ENCODE measurements around the gene TAS2R14.

Gene TAS2R14, protein sequence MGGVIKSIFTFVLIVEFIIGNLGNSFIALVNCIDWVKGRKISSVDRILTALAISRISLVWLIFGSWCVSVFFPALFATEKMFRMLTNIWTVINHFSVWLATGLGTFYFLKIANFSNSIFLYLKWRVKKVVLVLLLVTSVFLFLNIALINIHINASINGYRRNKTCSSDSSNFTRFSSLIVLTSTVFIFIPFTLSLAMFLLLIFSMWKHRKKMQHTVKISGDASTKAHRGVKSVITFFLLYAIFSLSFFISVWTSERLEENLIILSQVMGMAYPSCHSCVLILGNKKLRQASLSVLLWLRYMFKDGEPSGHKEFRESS

DNA sequence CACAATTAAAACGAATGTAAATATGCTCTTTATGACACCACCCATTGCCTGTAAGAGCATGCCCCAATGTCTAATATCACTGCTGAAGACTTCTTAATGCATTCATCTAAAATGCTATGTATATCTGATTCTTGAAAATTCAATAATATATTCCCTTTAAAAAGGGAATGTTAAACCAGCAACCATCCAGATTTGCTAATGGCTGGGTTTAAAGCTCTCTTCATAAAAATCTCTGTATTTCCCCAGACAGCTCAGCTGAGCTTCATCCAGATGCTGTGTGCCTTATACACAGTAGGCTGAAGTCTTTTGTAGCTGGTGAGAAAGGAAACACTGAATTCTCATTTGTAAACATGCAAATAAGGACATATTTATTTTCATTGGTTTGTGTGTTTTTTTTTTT lies at the start of gene TAS2R14:
TSS of gene TAS2R14 (minus strand) at position 101 of the 400 bp plus-strand sequence. CDS start at position 45, 56 bp downstream.
- no peak for DNase-seq

DNA sequence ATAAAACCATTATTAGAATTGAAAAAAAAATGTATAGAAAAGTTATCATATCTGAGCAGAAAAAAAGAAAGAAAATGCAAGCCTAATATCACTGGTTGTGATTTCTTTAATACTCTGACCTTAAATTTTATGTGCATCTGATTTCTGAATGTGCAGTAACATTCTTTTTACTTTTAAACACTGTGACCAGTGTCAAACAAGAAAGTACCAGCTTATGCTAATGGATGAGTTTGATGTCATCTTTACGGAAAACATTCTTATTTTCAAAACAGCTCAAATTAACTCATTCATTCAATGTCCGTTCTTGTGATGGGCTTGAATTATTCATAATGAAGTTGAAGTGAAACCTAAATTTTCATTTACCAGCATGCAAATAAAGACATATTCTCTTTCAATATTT lies 47.7 kb upstream of the TAS2R14 start, which contains the start of gene TAS2R50:
TSS of gene TAS2R50 (minus strand) at position 101 of the 400 bp plus-strand sequence. CDS start at position 49, 52 bp downstream.
- no peak for DNase-seq

DNA sequence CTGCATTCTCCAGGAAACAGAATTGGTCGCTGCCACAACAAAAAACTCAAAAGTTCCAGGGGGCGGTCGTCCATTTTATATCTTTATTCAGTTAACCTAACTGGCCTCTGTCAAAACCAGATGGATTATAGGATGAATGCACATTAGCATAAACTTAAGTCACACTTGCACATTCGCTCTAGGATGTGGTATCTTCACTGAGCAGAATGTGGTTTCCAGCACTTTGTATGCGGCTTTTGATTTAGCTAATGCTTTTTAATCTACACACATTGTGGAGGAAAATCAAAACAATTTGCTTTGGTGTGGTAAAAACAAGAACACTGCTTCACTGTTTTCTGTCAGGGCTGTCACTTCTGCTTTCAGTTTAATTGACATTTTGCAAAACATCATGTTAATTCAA lies 43.2 kb upstream of the TAS2R14 start:
- no peak for DNase-seq

DNA sequence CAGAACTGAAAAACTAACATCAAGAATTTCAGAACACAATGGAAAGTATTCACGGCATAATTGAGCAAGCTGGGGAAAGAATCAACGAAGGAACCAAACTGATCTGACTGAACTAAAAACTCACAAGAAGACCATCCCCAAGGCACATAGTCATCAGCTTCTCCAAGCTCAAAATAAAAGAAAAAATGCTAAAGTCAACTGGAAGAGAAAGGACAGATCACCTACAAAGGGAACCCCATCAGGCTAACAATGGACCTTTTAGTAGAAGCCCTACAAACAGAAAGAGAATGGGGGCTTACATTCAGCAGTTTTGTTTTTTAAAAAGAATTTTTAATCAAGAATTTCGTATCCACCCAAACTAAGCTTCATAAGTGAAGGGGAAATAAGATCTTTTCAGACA lies 35.9 kb upstream of the TAS2R14 start:
- no peak for DNase-seq

DNA sequence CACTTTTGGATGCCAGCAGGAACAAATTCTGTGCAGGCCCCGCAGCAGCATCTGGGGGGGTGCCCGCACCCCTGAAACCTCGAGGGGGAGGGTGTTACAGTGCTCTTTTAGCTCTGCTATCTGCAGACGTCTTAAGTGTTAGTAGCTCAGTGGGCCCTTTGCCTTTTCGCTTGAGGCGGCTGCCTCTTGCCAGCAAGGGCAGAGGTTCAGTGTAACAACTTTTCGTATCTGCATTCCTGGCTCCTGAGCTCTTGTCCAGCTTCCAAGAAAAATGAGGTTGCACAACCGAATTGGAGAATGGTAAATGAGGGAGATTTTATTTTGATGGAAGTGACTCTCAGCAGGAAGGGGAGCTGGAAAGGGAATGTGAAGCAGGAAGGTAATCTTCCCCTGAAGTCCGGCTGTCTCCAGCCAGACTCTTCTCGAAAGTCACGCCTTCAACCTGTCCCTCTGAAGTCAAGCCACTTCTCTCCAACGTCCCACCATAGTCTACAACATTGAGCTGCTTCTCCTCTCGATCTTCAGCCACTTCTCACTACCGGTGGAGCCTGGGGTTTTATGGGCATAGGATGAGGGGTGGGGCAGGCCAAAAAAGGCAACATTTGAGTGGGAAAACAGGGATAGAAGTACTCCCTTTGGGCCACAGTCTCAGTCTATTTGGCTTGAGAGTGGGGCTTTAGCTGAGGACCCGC lies 29.8 kb upstream of the TAS2R14 start:
- no peak for DNase-seq

DNA sequence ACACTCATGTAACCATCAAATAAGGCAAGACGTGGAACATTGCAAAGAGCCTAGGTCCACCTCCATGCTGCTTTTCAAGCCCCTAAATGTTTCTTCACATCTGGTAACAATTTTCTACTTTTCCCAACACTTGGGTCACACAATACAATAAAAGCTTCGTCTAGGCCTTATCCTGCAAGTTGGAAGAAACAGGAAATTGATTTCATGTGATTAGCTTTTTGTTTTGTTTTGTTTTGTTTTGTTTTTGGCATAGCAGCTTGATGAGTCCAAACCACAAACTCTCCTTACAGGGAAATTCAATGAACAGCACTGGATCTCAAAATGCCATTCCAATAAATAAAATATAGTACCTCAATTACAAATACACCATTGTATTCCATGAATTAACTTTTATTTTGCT lies 28.3 kb upstream of the TAS2R14 start:
- no peak for DNase-seq

DNA sequence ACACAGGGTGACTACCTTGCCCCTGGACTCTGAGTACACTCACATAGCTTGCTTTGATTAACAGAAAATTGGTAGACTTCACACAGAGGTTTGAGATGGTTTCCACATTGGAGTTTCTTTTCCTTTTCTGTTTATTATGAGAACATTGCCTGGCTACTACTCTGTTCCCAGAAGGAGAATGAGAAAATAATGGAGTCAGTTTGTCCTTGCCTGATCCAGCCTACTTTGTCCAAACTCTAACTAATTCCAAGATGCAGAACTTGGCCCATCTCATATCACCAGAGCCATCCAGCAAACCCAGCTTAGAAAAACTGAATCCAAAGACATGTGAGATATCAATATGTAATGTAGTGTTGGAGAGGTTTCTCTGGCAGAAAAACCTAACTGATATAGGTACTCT lies 27.3 kb upstream of the TAS2R14 start:
- no peak for DNase-seq

DNA sequence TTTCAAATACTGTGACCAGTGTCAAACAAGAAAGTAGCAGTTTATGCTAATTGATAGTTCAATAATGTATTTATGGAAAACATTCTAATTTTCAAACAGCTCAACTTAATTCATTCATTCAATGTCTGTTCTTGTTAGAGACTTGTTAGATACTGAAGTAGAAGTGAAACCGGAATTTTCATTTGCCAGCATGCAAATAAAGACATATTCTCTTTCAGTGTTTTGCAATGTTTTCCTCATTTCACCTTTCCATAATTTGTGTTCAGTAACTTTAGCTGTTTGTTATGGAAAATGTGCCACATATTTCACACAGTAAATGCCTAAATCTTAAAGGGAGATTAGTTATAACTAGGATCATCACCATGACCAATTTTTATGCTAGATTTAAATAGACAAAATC lies 26.4 kb upstream of the TAS2R14 start:
- no peak for DNase-seq

DNA sequence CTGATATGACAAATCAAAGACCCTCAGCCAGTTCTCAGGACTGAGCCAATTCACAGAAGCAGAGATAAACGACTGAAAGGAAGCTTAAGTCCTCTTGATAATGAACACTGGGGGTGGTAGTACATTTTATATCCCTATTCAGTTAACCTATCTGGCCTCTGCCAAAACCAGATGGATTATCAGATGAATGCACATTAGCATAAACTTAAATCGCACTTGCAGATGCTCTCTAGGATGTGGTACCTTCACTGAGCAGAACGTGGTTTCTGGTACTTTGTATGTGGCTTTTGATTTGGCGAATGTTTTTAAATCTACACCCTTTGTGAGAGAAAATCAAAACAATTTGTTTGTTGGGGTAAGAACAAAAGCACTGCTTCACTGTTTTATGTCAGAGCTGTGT lies 21.1 kb upstream of the TAS2R14 start:
- no peak for DNase-seq

DNA sequence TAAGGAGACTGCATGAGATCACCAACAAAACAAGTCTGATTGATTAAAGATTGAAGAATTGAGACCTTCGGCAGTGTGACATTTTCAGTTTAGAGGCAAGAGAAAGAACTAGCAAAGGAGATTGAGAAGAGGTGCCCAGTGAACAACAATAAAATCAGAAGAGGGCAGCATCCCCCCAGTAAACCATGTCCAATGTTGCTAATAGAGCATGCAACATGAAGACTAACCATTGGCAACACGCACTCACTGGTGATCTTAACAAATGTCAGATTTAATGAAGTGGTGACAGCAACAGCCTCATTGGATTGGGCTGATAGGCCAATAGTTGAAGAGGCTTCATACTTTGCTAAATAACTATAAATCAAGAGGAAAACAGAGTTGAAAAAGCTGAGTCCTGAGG lies 20.7 kb upstream of the TAS2R14 start:
- DNase-seq: no peak

DNA sequence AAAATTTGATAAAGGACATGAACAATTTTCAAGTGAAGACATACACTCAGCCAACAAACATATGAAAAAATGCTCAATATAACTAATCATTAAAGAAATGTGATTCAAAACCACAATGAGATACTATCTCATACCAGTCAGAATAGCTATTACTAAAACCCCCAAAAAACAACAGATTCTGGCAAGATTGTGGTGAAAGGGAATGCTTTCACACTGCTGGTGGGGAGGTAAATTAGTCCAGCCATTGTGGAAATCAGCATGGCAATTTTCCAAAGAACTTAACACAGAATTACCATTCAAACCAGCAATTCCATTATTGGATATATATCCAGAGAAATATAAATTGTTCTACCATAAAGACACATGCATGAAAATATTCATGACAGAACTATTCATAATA lies 18.7 kb upstream of the TAS2R14 start:
- DNase-seq: no peak

DNA sequence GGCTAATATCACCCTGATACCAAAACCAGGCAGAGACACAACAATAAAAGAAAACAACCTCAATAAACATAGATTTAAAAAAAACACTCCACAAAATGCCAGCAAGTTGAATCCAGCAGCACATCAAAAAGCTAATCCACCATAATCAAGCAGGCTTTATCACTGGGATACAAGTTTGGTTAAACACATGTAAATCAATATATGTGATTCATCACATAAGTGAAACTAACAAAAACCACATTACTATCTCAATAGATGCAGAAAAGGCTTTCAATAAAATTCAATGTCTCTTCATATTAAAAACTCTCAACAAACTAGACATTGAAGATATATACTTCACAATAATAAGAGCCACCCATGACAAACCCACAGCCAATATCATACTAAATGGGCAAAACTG lies 17.0 kb upstream of the TAS2R14 start:
- no peak for DNase-seq

DNA sequence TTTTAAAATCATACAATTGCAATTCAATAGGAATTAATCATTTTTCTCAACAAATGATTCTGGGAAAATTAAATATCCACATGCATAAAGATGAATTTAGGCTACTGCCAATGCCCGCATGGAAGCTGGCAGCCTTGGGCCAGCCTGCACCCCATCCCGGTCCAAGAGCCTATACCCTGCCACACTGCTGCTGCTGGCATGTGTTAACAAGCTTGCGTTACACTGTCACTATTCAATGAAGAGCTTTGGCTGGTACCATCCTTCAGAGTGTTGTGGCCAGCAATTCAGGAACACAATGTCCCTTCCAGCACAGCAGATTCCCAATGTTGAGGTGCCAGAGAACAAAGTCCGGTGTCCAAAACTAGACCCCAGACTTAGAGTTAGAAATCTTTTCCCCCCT lies 13.6 kb upstream of the TAS2R14 start:
- no peak for DNase-seq

DNA sequence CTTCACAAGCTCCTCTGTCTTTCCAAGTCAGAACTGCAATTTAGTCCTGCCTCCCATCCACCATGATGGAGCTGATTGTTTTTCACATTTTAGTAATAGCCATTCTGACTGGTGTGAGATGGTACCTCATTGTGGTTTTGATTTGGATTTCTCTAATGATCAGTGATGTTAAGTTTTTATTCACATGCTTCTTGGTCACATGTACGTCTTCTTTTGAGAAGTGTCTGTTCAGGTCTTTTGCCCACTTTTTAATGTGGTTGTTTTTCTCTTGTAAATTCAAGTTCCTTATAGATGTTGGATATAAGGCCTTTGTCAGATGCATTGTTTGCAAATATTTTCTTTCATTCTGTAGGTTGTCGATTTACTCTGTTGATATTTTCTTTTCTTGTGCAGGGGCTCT lies 4.1 kb upstream of the TAS2R14 start:
- no peak for DNase-seq

DNA sequence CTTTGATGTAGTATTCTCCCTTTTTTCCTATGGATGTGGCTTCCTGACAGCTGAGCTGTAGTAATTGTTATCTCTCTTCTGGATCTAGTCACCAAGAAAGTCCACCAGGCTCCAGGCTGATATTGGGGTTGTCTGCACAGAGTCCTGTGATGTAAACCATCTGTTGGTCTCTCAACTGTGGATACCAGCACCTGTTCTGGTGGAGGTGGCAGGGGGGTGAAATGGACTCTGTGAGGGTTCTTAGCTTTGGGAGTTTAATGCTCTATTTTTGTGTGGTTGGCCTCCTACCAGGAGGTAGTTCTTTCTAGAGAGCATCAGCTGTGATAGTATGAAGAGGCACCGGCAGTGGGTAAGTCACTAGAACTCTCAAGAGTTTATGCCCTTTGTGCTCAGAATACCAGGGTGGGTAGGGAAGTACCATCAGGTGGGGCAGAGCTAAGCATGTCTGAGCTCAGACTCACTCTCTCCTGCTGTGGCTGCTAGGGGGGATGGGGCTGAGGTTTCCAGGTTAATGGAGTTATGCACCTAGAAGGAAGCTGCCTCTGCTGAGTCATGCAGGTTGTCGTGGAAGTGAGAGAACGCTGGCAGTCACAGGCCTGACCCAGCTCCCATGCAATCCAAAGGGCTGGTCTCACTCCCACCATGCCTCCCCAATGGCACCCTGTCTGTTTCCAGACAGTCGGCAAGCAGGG lies 3.0 kb upstream of the TAS2R14 start:
- DNase-seq: no peak

DNA sequence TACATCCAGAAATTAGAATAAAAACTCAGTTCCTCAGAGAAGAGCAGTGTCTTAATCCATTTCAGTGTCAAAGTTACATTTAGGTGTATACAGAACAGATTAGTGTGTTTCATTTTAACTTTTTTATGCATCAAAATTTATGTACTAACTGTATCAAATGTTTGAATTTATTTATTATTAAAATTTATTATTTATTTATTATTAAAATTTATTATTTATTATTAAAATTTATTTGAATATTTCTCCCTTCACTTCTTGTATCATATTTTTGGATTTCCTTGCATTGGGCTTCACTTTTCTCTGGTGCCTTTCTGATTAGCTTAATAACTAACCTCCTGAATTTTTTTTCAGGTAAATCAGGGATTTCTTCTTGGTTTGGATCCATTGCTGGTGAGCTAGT lies 2.3 kb upstream of the TAS2R14 start:
- no peak for DNase-seq

DNA sequence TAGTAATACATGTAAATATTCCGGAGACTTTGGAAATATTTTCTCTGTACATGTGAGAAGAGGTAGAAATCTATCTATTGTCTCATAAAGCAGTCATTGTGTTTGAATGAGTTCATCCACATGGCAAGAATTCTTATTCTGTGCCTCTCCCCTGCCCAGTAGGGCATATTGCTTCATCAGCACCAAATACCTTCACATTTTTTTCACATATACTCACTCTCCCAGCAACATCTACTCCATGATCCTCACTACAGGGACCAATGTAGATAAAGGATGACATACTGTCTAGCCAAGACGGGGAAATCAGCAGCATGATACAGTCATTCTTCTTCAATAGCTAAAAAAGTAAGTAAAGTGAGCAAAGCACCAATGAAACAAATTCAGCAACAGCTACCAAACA lies 1.3 kb upstream of the TAS2R14 start:
- no peak for DNase-seq

DNA sequence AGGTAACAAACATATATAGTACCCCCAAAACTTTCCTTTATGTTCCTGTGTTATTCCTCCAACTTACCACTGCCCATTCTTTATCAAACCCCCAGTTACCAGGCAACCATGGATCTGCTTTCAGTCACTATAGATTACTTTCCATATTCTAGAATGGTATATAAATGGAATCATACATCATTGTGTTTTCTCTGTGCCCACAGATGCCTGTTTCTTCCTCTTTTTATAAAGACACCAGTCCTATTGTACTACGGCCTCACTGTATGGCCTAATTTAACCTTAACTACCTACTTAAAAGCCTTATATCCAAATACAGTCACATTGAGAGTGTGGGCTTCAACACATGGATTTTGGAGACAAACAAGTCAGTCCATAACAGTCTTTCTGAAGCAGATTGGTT lies 2.6 kb downstream of the TAS2R14 start:
- DNase-seq: no peak

DNA sequence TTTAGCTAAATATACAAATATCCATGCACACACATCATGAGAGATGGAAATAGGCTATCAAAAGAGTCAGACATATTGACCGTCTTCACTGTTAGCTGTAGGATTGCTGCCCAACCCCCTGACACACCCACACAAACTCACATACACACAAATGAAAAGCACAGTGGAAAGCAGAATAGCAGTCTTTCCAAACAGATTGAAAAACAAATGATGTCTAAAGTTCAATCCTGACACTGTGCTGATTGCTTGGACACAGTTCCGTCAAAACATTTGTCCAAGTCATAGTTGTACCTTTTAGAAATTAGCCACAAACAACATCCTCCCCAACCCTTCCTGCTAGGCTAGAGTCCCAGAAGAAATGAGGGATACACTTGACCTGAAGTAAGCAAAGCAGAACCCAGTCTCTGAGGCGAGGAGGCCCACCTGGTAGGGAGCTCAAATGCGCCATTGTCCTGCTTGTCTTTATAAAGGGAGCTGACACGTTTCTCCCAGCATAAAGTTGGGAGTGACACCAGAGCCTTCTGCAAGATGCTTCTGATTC lies 10.2 kb downstream of the TAS2R14 start, which contains the start of gene PRH2:
TSS of gene PRH2 (plus strand) at position 491 of the 541 bp plus-strand sequence. CDS start at position 529, 38 bp downstream.
- DNase-seq: no peak

DNA sequence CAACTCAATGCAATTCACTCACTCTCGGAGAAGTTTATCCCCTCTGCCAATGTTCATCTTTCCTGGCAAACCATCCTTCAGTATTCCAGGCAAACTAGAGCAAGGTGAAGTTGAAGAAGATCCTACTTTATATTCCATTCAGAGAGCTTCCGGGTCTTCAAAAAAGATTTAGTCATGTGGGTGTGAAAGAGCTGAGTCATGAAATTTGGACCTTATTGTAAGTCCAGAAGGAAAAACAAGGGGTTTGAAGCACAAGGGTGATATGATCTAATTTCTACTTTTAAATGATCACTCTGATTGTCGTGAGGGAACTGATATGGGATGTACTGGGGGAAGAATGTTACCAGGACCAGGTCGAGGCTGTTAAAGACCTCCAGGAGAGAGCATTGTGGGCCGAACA lies 12.8 kb downstream of the TAS2R14 start:
- no peak for DNase-seq

DNA sequence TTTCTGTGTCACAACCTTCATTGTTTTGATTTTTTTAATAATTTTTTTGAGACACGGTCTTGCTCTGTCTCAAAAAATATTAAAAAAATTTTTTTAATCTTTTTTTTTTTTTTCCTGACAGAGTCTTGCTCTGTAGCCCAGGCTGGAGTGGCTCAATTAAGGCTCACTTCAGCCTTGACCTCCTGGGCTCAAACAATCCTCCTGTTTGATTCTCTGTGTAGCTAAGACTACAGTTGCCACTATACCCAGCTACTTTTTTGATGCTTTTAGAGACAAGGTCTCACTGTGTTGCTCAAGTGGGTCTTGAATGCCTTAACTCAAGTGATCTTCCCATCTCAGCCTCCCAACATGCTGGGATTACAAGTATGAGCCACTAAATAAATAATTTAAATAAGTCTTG lies 19.3 kb downstream of the TAS2R14 start:
- DNase-seq: no peak

DNA sequence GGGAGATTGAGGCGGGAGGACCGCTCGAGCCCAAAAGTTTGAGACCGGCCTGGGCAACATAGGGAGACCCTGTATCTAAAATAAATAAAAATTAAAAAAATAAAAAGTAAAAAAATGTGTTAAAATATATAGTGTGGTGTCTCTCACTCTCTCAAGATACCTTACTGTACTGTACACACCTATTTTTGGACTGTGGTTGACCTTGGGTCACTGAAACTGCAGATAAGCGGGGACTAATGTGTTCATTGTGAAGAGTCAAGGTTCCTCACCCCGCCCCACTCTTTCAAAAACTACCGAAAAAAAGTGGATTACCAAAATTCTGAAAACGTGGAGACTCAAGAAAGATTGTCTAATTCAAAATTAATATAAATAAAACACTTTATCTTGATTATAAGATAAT lies 28.7 kb downstream of the TAS2R14 start:
- no peak for DNase-seq

DNA sequence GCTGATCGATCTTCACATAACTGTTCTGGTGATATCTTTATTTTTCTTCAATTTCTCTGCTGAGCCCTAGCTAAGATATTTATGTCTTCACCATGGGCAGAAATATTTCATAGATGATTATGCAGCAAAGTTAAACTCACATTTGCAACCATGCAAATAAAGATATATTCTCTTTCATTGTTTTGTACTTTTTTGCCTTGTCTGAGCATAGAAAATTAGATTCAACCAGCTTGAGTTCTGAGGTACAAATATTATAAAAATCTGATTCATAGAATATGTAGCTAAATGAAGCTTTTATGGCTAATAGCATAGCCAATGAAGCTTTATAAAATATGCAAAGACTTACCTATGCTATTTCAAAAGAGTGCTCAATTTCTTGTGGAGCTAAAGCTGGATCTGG lies 29.6 kb downstream of the TAS2R14 start, which contains the start of gene TAS2R13:
TSS of gene TAS2R13 (minus strand) at position 101 of the 400 bp plus-strand sequence. CDS start 264 bp downstream, outside the sequence.
- DNase-seq: no peak

Data from NCI-H1930 (cell line).